Stimulated activated CD4-positive, alpha-beta T cell treated with anti-CD3 and anti-CD28 coated beads, Interleukin-12 subunit alpha, Interleukin-12 subunit beta, amount 100 ng/mL, for 4 hours (primary cell): Measurements from ENCODE around the gene KRTAP22-2.

Experiments
- DNase-seq: peaks from one replicate; pipeline ENCODE4 v3.0.0-alpha.2; 2020

The KRTAP22-2 gene

DNA sequence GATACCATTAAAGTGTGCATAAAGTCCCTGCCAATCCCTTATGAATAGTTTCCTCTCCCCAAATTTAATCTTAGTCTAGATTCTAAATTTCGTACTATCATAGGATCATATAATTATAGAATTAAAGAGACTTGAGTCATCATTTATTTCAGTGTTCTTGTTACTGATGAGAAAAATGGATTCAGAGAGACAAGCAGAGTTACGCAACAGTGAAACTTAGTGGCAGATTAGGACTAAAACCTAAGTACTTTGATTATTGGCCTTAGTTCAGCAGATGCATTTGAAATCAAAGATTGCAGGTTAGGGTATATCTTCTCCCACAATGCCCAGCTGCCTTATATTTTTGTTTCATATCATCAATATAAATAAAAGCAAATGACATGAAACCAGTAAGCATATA lies 28.2 kb downstream of the KRTAP22-2 start:
- no peak for DNase-seq

- DNase-seq = no peak
Measured at GRCh38 chr21:30561264-30561895, 28.8 kb downstream of the KRTAP22-2 start, which contains the start of gene KRTAP19-7. Gene KRTAP19-7 (minus strand): TSS chr21:30561314. CDS start chr21:30561289, 25 bp downstream.

- no peak for DNase-seq
Measured at GRCh38 chr21:30555095-30555494, 35.1 kb downstream of the KRTAP22-2 start.

DNA sequence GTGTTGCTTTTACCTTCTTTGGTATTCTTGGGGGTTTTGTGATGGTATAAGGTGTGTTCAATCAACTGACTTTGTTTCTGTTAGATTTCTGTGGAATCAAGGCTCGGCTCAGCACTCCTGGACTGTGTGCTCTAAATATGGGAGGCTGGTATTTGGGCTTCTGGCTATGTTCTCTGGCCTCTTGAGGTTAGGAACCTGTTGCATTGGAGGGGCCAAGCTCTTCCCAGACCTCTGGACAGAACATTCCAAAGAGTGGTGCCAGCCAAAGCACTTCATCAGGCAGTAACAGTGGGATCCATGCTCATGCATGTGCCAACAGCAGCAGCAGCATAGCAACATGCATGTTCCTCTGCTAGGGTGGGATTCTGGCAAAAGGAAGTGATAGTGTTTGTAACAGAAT lies 37.4 kb downstream of the KRTAP22-2 start:
- no peak for DNase-seq

- DNase-seq = no peak
Measured at GRCh38 chr21:30541764-30542163, 48.4 kb downstream of the KRTAP22-2 start, which contains the start of gene KRTAP19-6. Gene KRTAP19-6 (minus strand): TSS chr21:30541864. CDS start chr21:30541833, 31 bp downstream.
